Mesenchymal stem cell (in vitro differentiated cells and primary cell): ENCODE data around the gene SLC4A7.

Experiments
- DNase-seq: peaks from one replicate; pipeline ENCODE4 v3.0.0-alpha.2; 2013
- H2AFZ ChIP-seq: one replicate; pipeline ENCODE4 v1.6.1; 2013; ENCODE audit warnings: low read depth, mild to moderate bottlenecking, control low read depth, inconsistent platforms, low read length, moderate library complexity
- H2AK5ac ChIP-seq: 2 replicates; pipeline ENCODE4 v1.6.1; 2013; ENCODE audit warnings: low read length, moderate library complexity, mild to moderate bottlenecking, inconsistent platforms; ENCODE audit not compliant: severe bottlenecking
- H2BK120ac ChIP-seq: one replicate; pipeline ENCODE4 v1.6.1; 2013; ENCODE audit warnings: low read depth, mild to moderate bottlenecking, inconsistent platforms, low read length, moderate library complexity
- H2BK12ac ChIP-seq, 2 experiments: one replicate each; pipeline ENCODE4 v1.6.1; 2013; ENCODE audit warnings: inconsistent platforms in 2 of 2, low read length in 2 of 2, mild to moderate bottlenecking in 2 of 2, moderate library complexity in 2 of 2, control low read depth in 1 of 2
- H2BK15ac ChIP-seq: one replicate; pipeline ENCODE4 v1.6.1; 2013; ENCODE audit warnings: mild to moderate bottlenecking, low read depth, inconsistent platforms; ENCODE audit not compliant: poor library complexity, severe bottlenecking
- H2BK5ac ChIP-seq: 2 replicates; pipeline ENCODE4 v1.6.1; 2013; ENCODE audit warnings: low read depth, mild to moderate bottlenecking, low read length, control low read depth, inconsistent platforms; ENCODE audit not compliant: poor library complexity, severe bottlenecking
- H3K14ac ChIP-seq, 2 experiments: one replicate each; pipeline ENCODE4 v1.6.1; 2013; ENCODE audit warnings: inconsistent platforms in 2 of 2, low read length in 2 of 2, control low read depth in 1 of 2, mild to moderate bottlenecking in 1 of 2, moderate library complexity in 1 of 2
- H3K18ac ChIP-seq, 2 experiments: one replicate each; pipeline ENCODE4 v1.6.1; 2013; ENCODE audit warnings: inconsistent platforms in 2 of 2, low read length in 2 of 2, control low read depth in 1 of 2, low read depth in 1 of 2, mild to moderate bottlenecking in 1 of 2
- H3K23ac ChIP-seq, 2 experiments: one replicate each; pipeline ENCODE4 v1.6.1; 2013; ENCODE audit warnings: inconsistent platforms in 2 of 2, low read length in 2 of 2, mild to moderate bottlenecking in 2 of 2, moderate library complexity in 2 of 2, control low read depth in 1 of 2
- H3K27ac ChIP-seq: 2 replicates; pipeline ENCODE4 v1.5.1; 2013; ENCODE audit warnings: mild to moderate bottlenecking, moderate library complexity, low read length, control low read depth, inconsistent platforms; ENCODE audit not compliant: poor library complexity, severe bottlenecking
- H3K27me3 ChIP-seq, 2 experiments: 2 replicates each; pipeline versions ENCODE4 v1.6.1 to v1.7.0; 2013; ENCODE audit warnings: low read length in 2 of 2, mild to moderate bottlenecking in 2 of 2, moderate library complexity in 2 of 2, control low read depth in 1 of 2, inconsistent platforms in 1 of 2; ENCODE audit not compliant: control insufficient read depth in 1 of 2, insufficient read depth in 1 of 2
- H3K36me3 ChIP-seq, 2 experiments: 2 replicates each; pipeline versions ENCODE4 v1.6.1 to v1.7.0; 2013; ENCODE audit warnings: low read length in 2 of 2, control low read depth in 1 of 2, inconsistent platforms in 1 of 2, low read depth in 1 of 2, mild to moderate bottlenecking in 1 of 2; ENCODE audit not compliant: insufficient read depth in 2 of 2, control insufficient read depth in 1 of 2
- H3K4ac ChIP-seq, 2 experiments: one replicate each; pipeline ENCODE4 v1.6.1; 2013; ENCODE audit warnings: inconsistent platforms in 2 of 2, low read length in 2 of 2, mild to moderate bottlenecking in 2 of 2, moderate library complexity in 2 of 2, control low read depth in 1 of 2, low read depth in 1 of 2
- H3K4me1 ChIP-seq: 2 replicates; pipeline ENCODE4 v1.6.1; 2013; ENCODE audit warnings: low read depth, low read length, control low read depth; ENCODE audit not compliant: control insufficient read depth, insufficient read depth
- H3K4me2 ChIP-seq: 2 replicates; pipeline ENCODE4 v1.6.1; 2013; ENCODE audit warnings: low read length, mild to moderate bottlenecking, inconsistent platforms; ENCODE audit not compliant: poor library complexity, severe bottlenecking
- H3K4me3 ChIP-seq, 2 experiments: 2 replicates each; pipeline versions ENCODE4 v1.5.1 to v1.7.0; 2013; ENCODE audit warnings: low read length in 2 of 2, mild to moderate bottlenecking in 2 of 2, control low read depth in 1 of 2, low read depth in 1 of 2; ENCODE audit not compliant: insufficient read depth in 1 of 2
- H3K79me1 ChIP-seq: replicated peaks from 2 replicates; pipeline ENCODE4 v1.6.1; 2013; ENCODE audit warnings: mild to moderate bottlenecking, control low read depth, low read length, inconsistent platforms; ENCODE audit not compliant: poor library complexity, severe bottlenecking
- H3K9ac ChIP-seq: 2 replicates; pipeline ENCODE4 v1.7.0; 2013; ENCODE audit warnings: mild to moderate bottlenecking, low read length, moderate library complexity
- H3K9me3 ChIP-seq: 2 replicates; pipeline ENCODE4 v1.7.0; 2013; ENCODE audit warnings: mild to moderate bottlenecking, low read length; ENCODE audit not compliant: control insufficient read depth
- H4K8ac ChIP-seq: one replicate; pipeline ENCODE4 v1.6.1; 2013; ENCODE audit warnings: inconsistent platforms, mild to moderate bottlenecking, low read length, moderate library complexity
- H4K91ac ChIP-seq: one replicate; pipeline ENCODE4 v1.6.1; 2013; ENCODE audit warnings: mild to moderate bottlenecking, low read length, inconsistent platforms
- WGBS: methylation state at CpG from one replicate; pipeline ENCODE4 v1.1.7; 2013; ENCODE audit warnings: mixed read lengths; 5-methylcytosine and 5-hydroxymethylcytosine counted together

The SLC4A7 gene

GRCh38 chr3:27501759-27502158 is 17.6 kb upstream of the SLC4A7 start:
- no peak overlapping the region for H3K27ac ChIP-seq
- H3K4me2 ChIP-seq: no peak overlapping the region
- no peak for DNase-seq
- 100% methylated on average over 2 of the region's 3 CpGs for WGBS
- no peaks in the 10 kb centered on the region for H3K36me3 ChIP-seq
- no peak overlapping the region for H4K91ac ChIP-seq
- H3K14ac ChIP-seq: no peak overlapping the region
- no peak overlapping the region for H3K23ac ChIP-seq
- no peak overlapping the region for H2AK5ac ChIP-seq
- peaks cover 4% of the 10 kb centered on the region for H3K9me3 ChIP-seq
- no peak overlapping the region for H2BK120ac ChIP-seq
- no peaks in the 10 kb centered on the region for H3K79me1 ChIP-seq
- peaks cover 4% of the 10 kb centered on the region for H3K4me1 ChIP-seq
- H2AFZ ChIP-seq: no peak overlapping the region
- no peak overlapping the region for H3K9ac ChIP-seq
- H2BK12ac ChIP-seq: no peak overlapping the region
- H3K4me3 ChIP-seq: no peak overlapping the region
- no peak overlapping the region for H2BK5ac ChIP-seq
- no peaks in the 10 kb centered on the region for H3K27me3 ChIP-seq
- H3K4ac ChIP-seq: no peak overlapping the region
- no peak overlapping the region for H3K18ac ChIP-seq
- H2BK15ac ChIP-seq: no peak overlapping the region
- no peak overlapping the region for H4K8ac ChIP-seq

DNA sequence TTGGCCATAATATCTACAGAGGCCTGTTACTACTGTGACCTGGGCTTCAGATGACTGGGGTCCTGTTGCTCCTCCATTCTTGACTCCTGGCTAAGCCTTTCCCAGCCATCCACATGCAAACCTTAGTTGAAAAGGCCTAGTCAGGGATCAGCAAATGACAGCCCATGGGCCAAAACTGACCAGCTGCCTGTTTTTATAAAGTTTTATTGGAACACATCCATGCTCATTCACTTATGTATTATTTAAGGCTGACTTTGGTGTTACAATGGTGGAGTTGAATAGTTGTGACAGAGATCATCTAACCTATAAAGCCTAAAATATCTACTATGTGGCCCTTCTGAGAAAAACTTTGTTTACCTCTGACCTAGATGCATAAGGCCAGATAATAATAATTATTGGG is 16.8 kb upstream of the SLC4A7 start:
- Histone ChIP-seq H2BK12ac (no peak overlapping the region), H3K4me3 (no peak overlapping the region), H3K27me3 (no peaks in the 10 kb centered on the region), H3K18ac (no peak overlapping the region), H3K4me2 (no peak overlapping the region), H3K23ac (no peak overlapping the region), H3K9ac (peak overlapping the region; percentile 8), H2AFZ (no peak overlapping the region), H3K36me3 (no peaks in the 10 kb centered on the region), H4K91ac (no peak overlapping the region), H3K4ac (no peak overlapping the region), H3K79me1 (no peaks in the 10 kb centered on the region), H3K27ac (no peak overlapping the region), H2BK5ac (no peak overlapping the region), H3K14ac (no peak overlapping the region), H4K8ac (no peak overlapping the region), H3K9me3 (no peaks in the 10 kb centered on the region), H2AK5ac (no peak overlapping the region), H2BK15ac (no peak overlapping the region), H3K4me1 (peaks cover 4% of the 10 kb centered on the region), H2BK120ac (no peak overlapping the region)
- DNase-seq: no peak

GRCh38 chr3:27500035-27500434 is 15.9 kb upstream of the SLC4A7 start:
- H3K9ac ChIP-seq: no peak overlapping the region
- no peak overlapping the region for H2BK15ac ChIP-seq
- no peaks in the 10 kb centered on the region for H3K79me1 ChIP-seq
- no peak overlapping the region for H3K14ac ChIP-seq
- H3K23ac ChIP-seq: no peak overlapping the region
- H3K4me3 ChIP-seq: no peak overlapping the region
- peaks cover 2% of the 10 kb centered on the region for H3K4me1 ChIP-seq
- H4K8ac ChIP-seq: no peak overlapping the region
- H2BK5ac ChIP-seq: no peak overlapping the region
- WGBS: 90% methylated on average over 1 of the region's 1 CpG
- no peak overlapping the region for H2BK12ac ChIP-seq
- no peaks in the 10 kb centered on the region for H3K36me3 ChIP-seq
- H2BK120ac ChIP-seq: no peak overlapping the region
- DNase-seq: no peak
- no peaks in the 10 kb centered on the region for H3K9me3 ChIP-seq
- H3K27me3 ChIP-seq: no peaks in the 10 kb centered on the region
- no peak overlapping the region for H3K18ac ChIP-seq
- no peak overlapping the region for H4K91ac ChIP-seq
- H2AFZ ChIP-seq: no peak overlapping the region
- no peak overlapping the region for H2AK5ac ChIP-seq
- H3K4me2 ChIP-seq: no peak overlapping the region
- no peak overlapping the region for H3K27ac ChIP-seq
- no peak overlapping the region for H3K4ac ChIP-seq

DNA sequence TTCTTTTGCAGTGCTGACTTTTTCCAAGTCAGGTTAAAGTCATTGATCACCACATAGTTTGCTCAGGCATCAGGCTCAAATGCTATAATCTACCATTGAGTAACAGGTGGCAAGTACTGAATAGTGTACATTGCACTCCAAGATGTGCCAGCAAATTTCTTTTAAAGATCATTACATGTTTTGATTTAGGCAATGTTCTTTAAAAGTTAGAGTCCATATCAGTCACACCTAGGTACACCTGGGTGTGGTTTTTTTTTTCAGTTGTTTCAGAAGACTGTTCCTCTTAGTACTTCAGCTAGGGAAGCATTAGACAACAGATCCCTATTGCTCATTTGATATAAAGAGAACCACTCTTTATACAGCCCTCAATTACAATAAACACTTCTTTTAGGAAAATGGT is 10.6 kb upstream of the SLC4A7 start:
- no peak overlapping the region for H2AFZ ChIP-seq

More for the DNA sequence above, 10.6 kb upstream of the SLC4A7 start:
- Histone ChIP-seq H3K4ac (no peak overlapping the region), H3K9ac (no peak overlapping the region), H3K4me1 (no peaks in the 10 kb centered on the region), H2BK15ac (no peak overlapping the region), H3K4me3 (no peak overlapping the region), H3K79me1 (no peaks in the 10 kb centered on the region), H3K9me3 (no peaks in the 10 kb centered on the region), H2BK5ac (no peak overlapping the region), H3K23ac (no peak overlapping the region), H3K4me2 (no peak overlapping the region), H2BK12ac (no peak overlapping the region), H2BK120ac (no peak overlapping the region), H3K27ac (no peak overlapping the region), H4K8ac (no peak overlapping the region), H4K91ac (no peak overlapping the region), H3K27me3 (no peaks in the 10 kb centered on the region), H3K36me3 (no peaks in the 10 kb centered on the region), H3K18ac (no peak overlapping the region), H2AK5ac (no peak overlapping the region), H3K14ac (no peak overlapping the region)
- no peak for DNase-seq
